ENCODE measurements around the gene AGPS.
A peak's percentile ranks its signal among the peaks of the same experiment; 100 is the strongest.
"Not testable (repeated sequence)": the region's sequence is repeated elsewhere in the genome, so short reads cannot be mapped to it uniquely, and the experiment has no call there.

The AGPS gene

GRCh38 chr2:177535000-177535399, 142.4 kb downstream of the AGPS start:
- DNase-seq, result no peak

DNA sequence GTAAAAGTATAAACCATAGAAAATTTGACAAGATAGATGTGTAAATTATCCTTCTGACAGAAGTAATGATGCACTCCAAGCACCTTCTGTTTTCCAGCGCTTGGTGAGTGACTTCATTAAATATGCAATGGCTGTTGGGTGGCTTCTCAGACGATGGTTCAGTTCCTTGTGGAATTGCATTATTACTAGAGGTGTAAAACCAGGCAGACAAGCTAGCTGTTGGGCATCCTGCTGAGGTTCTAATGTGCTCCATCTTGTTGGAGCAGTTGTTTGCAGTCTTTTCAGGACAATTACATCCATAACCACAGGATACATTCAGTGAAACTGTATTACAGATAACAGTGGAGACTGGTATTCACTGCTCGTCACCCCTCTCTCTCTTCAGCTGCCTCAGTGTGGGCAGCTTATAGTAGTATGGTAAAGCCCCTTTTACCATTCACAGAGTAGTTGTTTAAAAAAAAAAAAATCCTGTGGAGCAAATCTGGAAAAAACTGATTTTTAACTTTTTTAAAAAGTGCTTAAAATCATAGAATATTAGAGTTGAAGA, 143.5 kb downstream of the AGPS start:
- no peak for DNase-seq

DNA sequence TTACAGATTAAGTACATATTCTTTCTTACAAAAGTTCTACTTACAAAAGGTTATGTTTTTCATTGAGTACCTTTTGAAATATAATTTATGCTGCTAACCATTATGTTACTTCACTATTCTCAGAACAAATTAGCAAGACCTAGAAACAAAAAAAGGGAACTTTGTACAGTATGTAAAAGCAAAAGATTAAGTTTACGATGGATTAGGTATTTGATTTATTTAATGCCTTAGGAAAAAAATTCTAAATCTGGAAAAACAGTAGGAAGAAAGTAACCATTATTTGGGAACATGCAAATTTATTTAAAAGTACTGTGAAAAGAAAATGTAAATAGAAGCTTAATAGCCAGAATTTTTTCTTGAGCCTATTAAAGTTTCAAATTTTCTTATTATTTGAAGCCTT, 144.6 kb downstream of the AGPS start:
- no peak for DNase-seq

GRCh38 chr2:177537636-177538035, 145.1 kb downstream of the AGPS start:
- DNase-seq, result no peak

- no peak for DNase-seq
These were observed 145.8 kb downstream of the AGPS start for GRCh38 chr2:177538323-177538722.

DNA sequence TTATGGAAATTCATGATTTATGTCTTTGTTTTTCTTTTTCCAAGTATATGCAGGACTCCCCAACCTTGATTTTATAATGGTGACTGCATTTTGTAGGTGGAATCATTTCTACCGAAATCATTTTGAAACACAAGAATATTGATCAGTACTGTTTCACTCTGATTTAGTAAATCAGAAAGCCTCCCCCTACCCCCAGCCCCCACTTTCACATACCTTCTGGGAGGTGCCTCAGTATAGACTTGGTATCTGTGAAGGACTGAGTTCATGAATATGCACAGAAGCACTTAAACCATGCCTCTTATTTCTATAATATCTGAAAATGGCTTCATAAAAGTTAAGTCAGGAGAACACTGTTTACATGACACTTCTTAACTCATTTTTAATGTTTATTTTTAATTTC, 147.7 kb downstream of the AGPS start:
- no peak for DNase-seq

GRCh38 chr2:177541258-177541991, 148.9 kb downstream of the AGPS start:
- DNase-seq, result no peak

DNA sequence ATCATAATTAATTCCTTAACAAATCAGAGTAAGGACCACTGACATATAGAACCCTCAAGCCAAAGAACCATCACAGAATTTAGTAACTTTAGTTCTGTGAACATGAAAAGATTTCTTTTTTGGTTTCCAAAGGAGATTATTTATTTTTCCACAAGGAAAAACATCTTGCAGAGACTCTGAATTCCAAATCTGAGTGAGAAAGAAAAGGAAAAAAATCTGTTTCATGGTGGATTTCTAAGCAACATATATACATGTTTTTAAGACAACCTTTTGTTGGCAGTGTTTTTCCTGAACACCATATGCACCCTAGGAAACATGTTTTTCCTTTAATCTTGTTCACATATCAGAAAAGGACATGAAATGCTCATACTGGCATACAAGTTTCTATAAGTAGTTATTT, 149.8 kb downstream of the AGPS start:
- DNase-seq, result no peak

GRCh38 chr2:177543007-177543760, 150.6 kb downstream of the AGPS start:
- no peak for DNase-seq

- no peak for DNase-seq
These were observed 152.6 kb downstream of the AGPS start for GRCh38 chr2:177545143-177545542.

DNA sequence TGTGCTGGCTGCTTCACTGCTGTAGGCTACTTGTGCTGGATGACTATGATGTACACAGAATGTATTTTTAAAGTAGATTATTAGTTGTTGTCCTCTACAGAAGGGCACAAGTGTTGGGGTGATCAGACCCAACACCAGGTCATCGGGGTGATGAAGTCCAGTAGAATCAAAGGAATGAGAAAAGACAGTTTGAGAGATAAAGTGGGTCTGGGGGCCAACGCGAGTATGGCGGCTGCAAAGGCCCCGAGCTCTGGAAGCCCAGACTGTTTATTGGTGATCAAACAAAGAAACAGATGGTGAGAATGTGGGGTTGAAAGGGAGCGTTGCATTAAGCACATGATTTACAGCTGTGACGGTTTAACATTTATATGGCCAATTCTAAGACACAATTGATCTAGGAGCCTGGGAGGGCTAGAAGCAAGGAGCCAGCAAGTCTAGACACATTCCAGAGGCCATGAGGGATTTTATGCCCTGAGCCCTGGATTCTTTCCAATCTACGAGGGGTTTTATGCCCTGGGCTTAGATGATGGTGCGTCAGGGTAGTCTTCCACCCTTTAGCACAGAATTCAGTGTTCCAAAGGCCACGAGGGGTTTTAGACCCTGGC, 153.5 kb downstream of the AGPS start:
- DNase-seq, result no peak

DNA sequence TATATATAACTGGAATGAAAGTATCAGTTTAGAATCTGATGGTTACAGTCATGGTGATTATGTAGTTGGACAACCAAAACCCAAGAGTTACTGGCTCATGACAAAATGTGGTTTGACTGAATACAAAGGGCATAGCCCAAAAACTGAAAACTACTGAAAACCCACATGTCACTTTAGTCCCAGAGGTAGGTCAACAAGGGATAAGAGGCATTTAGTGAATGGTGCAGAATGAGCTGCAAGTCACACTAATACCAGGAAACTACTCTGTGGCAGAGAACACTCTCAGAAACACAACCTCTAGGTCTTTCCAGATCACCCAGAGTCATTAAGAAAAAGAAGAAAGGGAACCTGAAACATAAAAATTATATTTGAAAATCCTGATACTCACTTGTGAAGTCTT, 154.5 kb downstream of the AGPS start:
- no peak for DNase-seq

GRCh38 chr2:177547772-177548171, 155.2 kb downstream of the AGPS start:
- no peak for DNase-seq

- no peak for DNase-seq
These were observed 156.1 kb downstream of the AGPS start for GRCh38 chr2:177548636-177549035.

DNA sequence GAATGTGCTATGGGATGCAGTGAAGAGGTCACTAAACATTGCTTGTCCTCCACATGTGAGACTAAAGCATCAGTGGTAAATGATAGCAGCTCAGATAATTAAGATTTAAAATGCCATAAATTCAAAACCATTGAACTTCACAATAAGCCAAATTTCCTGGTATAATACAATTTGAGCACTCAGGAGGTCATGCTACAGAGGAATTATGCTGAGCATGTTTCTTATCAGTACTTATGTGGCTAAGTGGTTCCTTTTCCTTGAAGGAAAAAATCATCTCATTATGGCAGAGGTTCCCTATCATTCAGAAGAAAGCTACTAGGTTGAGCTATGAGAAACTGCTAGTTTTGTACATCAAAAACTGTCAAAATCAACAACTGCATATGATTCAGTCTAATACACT, 156.6 kb downstream of the AGPS start:
- DNase-seq, result no peak

- no peak for DNase-seq
These were observed 158.0 kb downstream of the AGPS start for GRCh38 chr2:177550264-177551200.

DNA sequence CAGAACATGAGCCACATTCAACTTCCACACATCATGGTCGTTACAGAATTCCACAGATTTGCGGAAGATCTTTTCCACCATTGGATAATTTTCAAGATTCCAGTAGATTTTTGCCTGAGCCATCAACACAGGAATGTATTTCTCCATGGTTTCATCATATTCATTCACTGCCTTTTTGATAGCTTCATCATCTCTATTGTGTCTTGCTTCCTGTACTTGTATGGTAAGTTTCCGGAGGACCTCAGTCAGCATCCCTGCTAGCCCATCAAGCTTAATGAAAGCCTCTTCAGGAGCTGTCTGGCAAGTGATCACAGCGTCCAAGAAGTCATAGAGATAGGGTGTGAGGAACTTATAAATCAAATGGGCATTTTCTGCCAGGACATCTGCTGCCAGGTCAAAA, 158.8 kb downstream of the AGPS start:
- not testable (repeated sequence) for DNase-seq

GRCh38 chr2:177551989-177552421, 159.4 kb downstream of the AGPS start:
- peak; percentile 4 for DNase-seq

DNA sequence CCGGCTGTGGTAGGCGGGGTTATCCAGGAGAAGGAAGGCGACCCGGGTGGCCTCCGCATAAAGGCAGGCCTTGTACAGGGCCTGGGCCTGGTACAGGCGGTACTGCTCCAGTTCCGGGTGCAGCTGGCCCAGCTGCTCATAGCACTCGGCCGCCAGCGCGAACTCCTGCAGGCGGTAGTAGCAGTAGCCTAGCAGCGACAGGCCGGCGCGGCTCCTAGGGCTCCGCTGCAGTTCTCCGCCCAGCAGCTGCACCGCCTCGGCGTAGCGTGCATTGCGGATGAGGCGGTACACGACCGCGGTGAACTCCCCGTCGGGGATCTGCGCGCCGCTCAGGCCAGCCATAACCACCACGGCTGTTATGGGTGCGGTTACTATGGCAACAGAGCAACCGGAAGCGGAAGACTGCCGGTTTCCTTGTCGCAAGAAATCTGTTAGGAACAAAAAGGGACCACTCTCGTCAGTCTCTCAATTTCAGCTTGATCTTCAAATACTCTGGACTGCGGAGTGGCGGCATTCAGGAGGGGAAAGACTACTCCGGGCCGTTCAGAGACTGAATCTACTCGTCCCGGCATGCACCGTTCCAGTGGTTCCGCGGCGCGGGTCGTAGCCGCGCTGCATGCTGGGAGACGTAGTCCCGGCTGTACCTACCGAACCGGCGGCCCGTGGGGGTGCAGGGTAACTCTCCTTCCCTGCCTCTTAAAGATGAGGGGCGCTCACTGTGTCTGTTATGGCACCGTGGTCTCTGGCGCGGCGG, 160.0 kb downstream of the AGPS start:
- DNase-seq, result peak; percentile 86

- no peak for DNase-seq
These were observed 160.8 kb downstream of the AGPS start for GRCh38 chr2:177553176-177553884.

DNA sequence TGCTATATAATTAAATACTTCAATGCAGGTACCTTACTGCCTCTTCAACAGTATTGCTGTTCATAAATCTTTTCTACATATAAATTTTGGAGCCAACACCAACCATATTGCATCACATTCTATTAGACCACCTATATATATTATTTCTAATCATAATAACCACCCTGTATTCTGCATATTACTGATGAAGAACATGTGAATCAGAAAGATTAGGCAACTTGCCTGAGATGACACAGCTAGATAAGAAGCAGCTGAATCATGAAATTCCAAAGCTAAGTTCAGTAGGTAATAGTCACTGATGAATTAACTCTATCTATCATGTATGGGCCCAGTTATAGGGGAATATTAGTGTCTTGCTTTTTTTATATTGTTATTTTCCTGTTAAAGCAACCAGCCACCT, 161.8 kb downstream of the AGPS start:
- no peak for DNase-seq
